Measurements from ENCODE around the gene CCR2.
A peak's percentile ranks its signal among the peaks of the same experiment; 100 is the strongest.

Gene CCR2

DNA sequence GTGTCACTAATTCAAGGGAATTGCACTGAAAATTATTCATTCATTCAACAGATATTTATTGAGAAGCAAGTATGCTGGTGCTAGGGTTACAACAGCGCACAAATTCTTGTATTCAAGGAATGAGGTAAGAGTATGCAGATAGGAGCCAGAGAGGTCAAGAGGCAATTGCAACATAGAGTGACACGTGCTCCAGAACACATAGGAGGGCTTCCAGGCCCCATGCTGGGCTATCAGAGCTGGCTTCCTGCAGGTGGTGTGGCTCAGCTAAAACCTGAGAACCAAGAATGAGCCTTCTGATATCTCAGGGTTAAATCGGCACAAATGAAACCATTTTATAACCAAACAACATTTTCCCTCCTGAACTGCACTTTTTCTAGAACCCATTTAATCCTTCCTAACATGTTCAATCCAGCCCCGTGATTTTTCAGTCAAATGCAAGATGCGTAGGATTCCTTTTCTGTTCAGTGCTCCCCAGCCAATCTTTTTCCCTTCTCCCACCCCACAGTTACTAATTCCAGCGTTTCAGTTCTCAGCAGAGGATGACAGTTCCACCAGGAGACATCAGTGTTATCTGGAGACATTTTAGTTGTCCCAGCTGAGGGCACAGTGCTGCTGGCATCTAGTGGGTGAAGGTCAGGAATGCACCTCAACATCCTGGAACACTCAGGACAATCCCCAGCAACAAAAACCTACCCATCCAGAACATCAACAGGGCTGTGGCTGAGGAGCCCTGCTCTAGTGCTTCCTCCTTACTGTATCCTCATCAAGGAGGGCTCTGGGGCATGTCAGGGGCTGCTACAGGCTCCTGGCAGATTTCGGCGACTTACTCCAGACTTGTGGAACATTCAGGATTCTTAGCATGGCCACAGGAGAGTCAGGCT lies 39.9 kb downstream of the CCR2 start:
- H3K4me1 ChIP-seq (ENCODE audit: control insufficient read depth, insufficient read depth, low read length, poor library complexity, severe bottlenecking), result peaks cover 1% of the 10 kb centered on the region
- WGBS, 2 experiments (ENCODE audit: insufficient coverage in 2 of 2), result 73 to 77% methylated on average over 6 of the region's 8 CpGs
- H3K9me3 ChIP-seq (ENCODE audit: control insufficient read depth, low read length), result no peaks in the 10 kb centered on the region
- H3K4me3 ChIP-seq (ENCODE audit: extremely low read depth, insufficient read depth, low read length, poor library complexity, severe bottlenecking), result no peak overlapping the region
- no peak overlapping the region for H3K27ac ChIP-seq (ENCODE audit: low read depth, low read length, severe bottlenecking)
- no peaks in the 10 kb centered on the region for H3K36me3 ChIP-seq (ENCODE audit: control insufficient read depth, insufficient read depth, low read length)

DNA sequence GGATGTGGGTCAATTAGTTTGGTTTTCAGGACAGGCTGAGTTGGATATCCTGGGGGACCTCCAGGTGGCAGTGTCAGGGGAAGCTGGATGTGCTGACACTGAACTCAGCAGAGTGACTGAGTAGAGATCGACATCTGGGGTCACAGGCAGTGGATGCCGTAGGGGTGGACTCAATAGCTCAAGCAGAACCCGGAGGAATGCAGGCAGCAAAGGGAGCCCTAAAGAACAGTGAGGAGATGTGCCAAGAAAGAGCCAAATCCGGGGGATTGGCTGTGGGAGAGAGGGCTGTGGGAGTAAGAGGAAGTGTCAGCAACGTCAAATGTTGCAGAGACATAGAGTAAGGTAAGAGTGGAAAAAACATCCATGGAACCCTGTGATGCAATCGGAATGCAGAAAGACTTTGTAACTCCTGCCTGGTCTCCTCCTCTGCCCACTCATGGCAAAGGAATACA lies 41.3 kb downstream of the CCR2 start:
- Histone ChIP-seq H3K36me3 (ENCODE audit: control insufficient read depth, insufficient read depth, low read length) (no peaks in the 10 kb centered on the region), H3K9me3 (ENCODE audit: control insufficient read depth, low read length) (no peaks in the 10 kb centered on the region), H3K4me3 (ENCODE audit: extremely low read depth, insufficient read depth, low read length, poor library complexity, severe bottlenecking) (no peak overlapping the region), H3K4me1 (ENCODE audit: control insufficient read depth, insufficient read depth, low read length, poor library complexity, severe bottlenecking) (peaks cover 12% of the 10 kb centered on the region), H3K27ac (ENCODE audit: low read depth, low read length, severe bottlenecking) (no peak overlapping the region)
- WGBS, 2 experiments (ENCODE audit: insufficient coverage in 2 of 2), result 90 to 92% methylated on average over 6 of the region's 6 CpGs

DNA sequence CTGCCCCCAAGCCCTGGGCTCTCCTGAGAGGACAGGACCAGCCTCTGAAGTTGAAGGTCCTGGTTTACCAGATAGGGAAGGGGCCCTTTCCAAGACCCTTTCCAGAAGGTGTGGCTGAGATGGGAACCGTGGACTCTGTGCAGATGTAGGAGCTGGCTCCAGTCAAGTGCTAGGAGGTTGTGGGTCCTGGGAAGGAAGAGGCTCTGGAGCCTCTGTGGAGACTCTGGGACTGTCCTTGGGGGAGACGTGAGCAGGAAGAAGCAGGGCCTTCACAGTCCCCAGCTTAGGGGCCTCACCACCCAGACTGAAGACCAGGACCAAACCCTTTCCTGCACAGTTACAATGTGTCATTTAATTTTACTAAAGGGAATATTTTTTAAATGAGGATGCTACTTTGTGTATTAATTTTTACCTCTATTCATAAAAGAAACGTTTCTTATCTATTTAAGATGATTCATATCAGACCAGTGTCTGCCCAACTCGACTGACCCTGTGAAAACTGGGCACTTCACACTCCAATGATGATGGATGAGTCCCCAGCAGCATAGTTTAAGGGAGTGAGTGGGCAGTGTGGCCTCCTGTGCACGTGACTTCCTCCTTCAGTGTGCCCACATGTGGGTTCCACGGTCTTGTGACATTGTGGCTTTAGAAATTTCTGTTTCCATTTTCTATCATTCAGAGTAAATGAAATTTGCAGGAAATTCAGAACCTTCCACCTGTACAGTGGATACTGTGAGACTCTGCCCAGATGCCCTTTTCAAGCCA lies 42.0 kb downstream of the CCR2 start:
- Histone ChIP-seq H3K4me1 (ENCODE audit: control insufficient read depth, insufficient read depth, low read length, poor library complexity, severe bottlenecking) (peaks cover 15% of the 10 kb centered on the region), H3K9me3 (ENCODE audit: control insufficient read depth, low read length) (no peaks in the 10 kb centered on the region), H3K36me3 (ENCODE audit: control insufficient read depth, insufficient read depth, low read length) (no peaks in the 10 kb centered on the region), H3K4me3 (ENCODE audit: extremely low read depth, insufficient read depth, low read length, poor library complexity, severe bottlenecking) (no peak overlapping the region), H3K27ac (ENCODE audit: low read depth, low read length, severe bottlenecking) (no peak overlapping the region)
- 89 to 100% methylated on average over 1 to 3 of the region's 6 CpGs for WGBS, 2 experiments (ENCODE audit: insufficient coverage in 2 of 2)

DNA sequence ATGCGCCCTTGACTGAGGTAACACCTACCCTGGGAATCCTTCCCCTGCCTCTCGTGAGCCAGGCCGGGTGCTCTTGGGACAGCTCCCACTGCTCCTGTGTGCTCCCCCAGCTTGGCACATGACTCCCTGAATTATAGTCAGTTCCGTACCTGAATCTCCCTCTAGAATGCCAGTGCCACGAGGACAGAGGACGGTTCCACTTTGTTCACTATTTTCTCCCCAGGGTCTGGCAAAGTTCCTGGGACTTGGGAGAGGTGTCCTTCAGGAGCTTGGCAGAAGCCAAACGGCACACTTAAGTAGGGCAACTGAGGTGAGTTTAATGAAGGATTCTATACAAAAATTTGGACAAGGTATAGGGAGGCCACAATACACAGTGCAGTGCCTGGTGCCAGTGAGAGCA lies 43.2 kb downstream of the CCR2 start:
- Histone ChIP-seq H3K9me3 (ENCODE audit: control insufficient read depth, low read length) (no peaks in the 10 kb centered on the region), H3K36me3 (ENCODE audit: control insufficient read depth, insufficient read depth, low read length) (no peaks in the 10 kb centered on the region), H3K27ac (ENCODE audit: low read depth, low read length, severe bottlenecking) (no peak overlapping the region), H3K4me1 (ENCODE audit: control insufficient read depth, insufficient read depth, low read length, poor library complexity, severe bottlenecking) (peaks cover 15% of the 10 kb centered on the region), H3K4me3 (ENCODE audit: extremely low read depth, insufficient read depth, low read length, poor library complexity, severe bottlenecking) (no peak overlapping the region)
- WGBS, 2 experiments (ENCODE audit: insufficient coverage in 2 of 2), result 92 to 97% methylated on average over 4 to 5 of the region's 7 CpGs

DNA sequence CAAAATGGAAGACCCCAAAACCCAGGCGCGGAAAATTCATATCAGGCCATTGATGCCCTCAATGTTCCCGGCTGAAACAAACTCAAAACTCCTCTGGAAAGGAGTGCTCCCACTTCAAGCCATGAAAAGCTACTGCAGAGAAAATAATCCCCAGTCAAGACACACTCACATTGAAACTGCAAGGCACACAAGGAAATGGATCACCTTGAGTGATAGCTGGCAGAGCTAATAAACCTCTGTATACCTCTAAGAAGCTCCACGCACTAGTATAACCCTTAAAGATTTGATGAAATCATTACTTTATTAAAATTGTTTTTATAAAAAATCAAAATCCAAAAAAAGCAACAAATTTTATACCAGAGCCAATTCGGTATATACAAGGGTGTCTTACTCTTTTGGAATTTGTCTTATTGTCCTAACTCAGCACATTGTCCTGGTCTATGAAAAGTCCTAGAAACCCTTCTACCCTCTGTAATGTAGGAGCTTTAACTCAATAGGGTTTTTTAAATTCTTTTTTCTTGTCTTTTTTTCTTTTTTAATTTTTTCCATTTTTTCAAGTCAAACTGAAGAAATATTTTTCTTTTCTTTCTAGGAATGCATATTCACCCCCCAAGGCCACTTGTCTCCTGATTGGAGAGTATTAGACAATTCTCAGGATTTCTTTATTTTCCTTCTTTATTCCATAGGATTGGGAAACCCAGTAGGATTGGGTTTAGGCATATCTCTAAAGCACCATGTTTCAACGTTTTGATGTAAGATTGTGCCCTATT lies 44.5 kb downstream of the CCR2 start:
- Histone ChIP-seq H3K4me1 (ENCODE audit: control insufficient read depth, insufficient read depth, low read length, poor library complexity, severe bottlenecking) (peaks cover 15% of the 10 kb centered on the region), H3K36me3 (ENCODE audit: control insufficient read depth, insufficient read depth, low read length) (no peaks in the 10 kb centered on the region), H3K4me3 (ENCODE audit: extremely low read depth, insufficient read depth, low read length, poor library complexity, severe bottlenecking) (no peak overlapping the region), H3K9me3 (ENCODE audit: control insufficient read depth, low read length) (no peaks in the 10 kb centered on the region), H3K27ac (ENCODE audit: low read depth, low read length, severe bottlenecking) (no peak overlapping the region)
- 91 to 100% methylated on average over 2 to 5 of the region's 6 CpGs for WGBS, 2 experiments (ENCODE audit: insufficient coverage in 2 of 2)

DNA sequence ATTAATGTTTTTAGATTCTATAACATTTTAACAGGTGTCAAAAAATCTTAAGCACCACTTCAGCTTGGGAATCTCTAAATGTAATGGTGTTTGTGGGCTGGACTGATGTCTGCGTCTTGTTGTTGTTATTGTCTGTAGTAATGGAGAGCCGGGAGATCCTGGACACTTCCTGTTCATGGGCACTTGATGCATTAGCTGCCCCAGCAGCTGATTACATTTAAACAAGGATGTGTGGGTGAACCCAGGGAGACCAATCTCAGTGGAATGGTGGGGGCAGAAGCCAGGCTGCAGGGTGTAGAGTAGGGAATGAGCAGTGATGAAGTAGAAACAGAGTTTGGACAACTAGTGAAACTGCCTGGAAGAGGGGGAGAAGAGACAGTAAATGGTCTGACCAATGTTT lies 45.2 kb downstream of the CCR2 start:
- Histone ChIP-seq H3K9me3 (ENCODE audit: control insufficient read depth, low read length) (no peaks in the 10 kb centered on the region), H3K36me3 (ENCODE audit: control insufficient read depth, insufficient read depth, low read length) (no peaks in the 10 kb centered on the region), H3K4me3 (ENCODE audit: extremely low read depth, insufficient read depth, low read length, poor library complexity, severe bottlenecking) (no peak overlapping the region), H3K27ac (ENCODE audit: low read depth, low read length, severe bottlenecking) (no peak overlapping the region), H3K4me1 (ENCODE audit: control insufficient read depth, insufficient read depth, low read length, poor library complexity, severe bottlenecking) (peaks cover 15% of the 10 kb centered on the region)
- 100% methylated on average over 2 of the region's 2 CpGs; no CpG with 5 or more reads in 1 of the 2 experiments for WGBS, 2 experiments (ENCODE audit: insufficient coverage in 2 of 2)

DNA sequence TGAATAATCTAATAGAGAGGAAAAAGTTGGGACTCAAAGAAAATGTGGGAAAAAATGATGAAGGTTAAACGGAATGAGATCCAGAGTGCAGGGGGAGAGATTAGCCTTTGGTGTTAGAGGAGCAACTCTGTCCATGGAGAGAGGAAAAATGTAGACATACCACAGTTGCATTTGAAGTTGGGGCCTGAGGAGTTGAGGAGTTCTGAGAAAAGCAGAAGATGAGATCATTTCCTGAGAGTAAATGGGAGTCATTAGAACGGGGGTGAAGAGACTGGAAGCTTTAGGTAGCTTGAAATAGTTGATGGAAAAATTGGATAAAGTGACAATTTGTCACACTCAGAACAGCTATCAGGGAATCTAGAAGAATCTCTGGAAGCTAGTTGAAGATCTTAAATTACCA lies 45.6 kb downstream of the CCR2 start:
- WGBS, 2 experiments (ENCODE audit: insufficient coverage in 2 of 2), result 76 to 77% methylated on average over 2 of the region's 2 CpGs

DNA sequence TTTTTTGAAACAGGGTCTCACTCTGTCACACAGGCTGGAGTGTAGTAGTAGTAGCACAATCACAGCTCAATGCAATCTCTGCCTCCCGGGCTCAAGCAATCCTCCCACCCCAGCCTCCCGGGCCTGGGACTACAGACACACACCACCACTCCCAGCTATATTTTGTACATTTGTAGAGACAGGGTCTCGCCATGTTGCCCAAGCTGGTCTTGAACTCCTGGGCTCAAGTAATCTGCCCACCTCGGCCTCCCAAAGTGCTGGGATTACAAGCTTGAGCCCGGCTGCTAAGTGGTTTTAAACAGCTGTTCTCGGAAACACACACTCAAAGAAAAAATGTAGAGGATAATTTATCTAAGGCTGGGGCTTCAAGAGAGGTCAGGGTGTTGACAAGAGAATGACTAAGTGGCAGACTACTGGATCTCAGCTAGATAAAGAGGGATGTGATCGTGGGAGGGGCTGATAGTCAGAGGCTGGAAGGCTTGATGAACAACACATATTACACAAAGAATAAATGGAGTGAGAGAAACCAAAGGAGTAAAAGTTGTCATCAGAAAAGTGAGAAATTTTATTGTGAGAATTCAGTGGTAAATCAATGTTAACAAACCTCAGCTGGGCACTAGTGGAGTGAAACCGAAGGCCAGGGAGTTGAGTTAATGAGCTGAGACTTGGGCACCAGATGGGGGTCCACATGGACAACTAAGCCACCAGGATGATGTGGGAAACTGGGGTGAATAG lies 46.3 kb downstream of the CCR2 start:
- no peak overlapping the region for H3K4me3 ChIP-seq (ENCODE audit: extremely low read depth, insufficient read depth, low read length, poor library complexity, severe bottlenecking)
- H3K36me3 ChIP-seq (ENCODE audit: control insufficient read depth, insufficient read depth, low read length), result no peaks in the 10 kb centered on the region
- 69 to 82% methylated on average over 5 of the region's 8 CpGs for WGBS, 2 experiments (ENCODE audit: insufficient coverage in 2 of 2)
- H3K9me3 ChIP-seq (ENCODE audit: control insufficient read depth, low read length), result no peaks in the 10 kb centered on the region
- peak overlapping the region; percentile 77 for H3K27ac ChIP-seq (ENCODE audit: low read depth, low read length, severe bottlenecking)
- peaks cover 15% of the 10 kb centered on the region for H3K4me1 ChIP-seq (ENCODE audit: control insufficient read depth, insufficient read depth, low read length, poor library complexity, severe bottlenecking)

More for the DNA sequence above, 45.6 kb downstream of the CCR2 start:
- Histone ChIP-seq H3K36me3 (ENCODE audit: control insufficient read depth, insufficient read depth, low read length) (no peaks in the 10 kb centered on the region), H3K4me3 (ENCODE audit: extremely low read depth, insufficient read depth, low read length, poor library complexity, severe bottlenecking) (no peak overlapping the region), H3K4me1 (ENCODE audit: control insufficient read depth, insufficient read depth, low read length, poor library complexity, severe bottlenecking) (peaks cover 15% of the 10 kb centered on the region), H3K9me3 (ENCODE audit: control insufficient read depth, low read length) (no peaks in the 10 kb centered on the region), H3K27ac (ENCODE audit: low read depth, low read length, severe bottlenecking) (peak overlapping the region; percentile 77)

DNA sequence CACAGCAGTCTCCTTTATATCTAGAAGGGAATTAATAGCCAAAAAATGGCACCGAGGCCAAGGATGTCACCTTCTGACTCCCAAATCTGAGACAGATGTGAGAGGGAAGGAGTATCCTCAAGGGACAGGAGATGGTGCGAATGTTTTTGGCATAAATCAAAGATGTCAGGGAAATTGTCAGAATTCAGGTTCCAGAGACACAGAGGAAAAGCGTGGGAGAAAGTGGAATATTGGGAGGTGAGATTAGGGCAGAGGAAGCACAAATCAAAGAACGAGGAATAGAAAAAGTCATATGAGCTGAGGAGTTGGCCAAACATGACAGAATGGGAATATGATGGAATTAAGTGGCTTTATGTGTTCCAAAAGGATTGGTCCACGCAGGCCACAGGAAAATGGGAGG lies 46.9 kb downstream of the CCR2 start:
- Histone ChIP-seq H3K27ac (ENCODE audit: low read depth, low read length, severe bottlenecking) (no peak overlapping the region), H3K36me3 (ENCODE audit: control insufficient read depth, insufficient read depth, low read length) (no peaks in the 10 kb centered on the region), H3K4me3 (ENCODE audit: extremely low read depth, insufficient read depth, low read length, poor library complexity, severe bottlenecking) (no peak overlapping the region), H3K4me1 (ENCODE audit: control insufficient read depth, insufficient read depth, low read length, poor library complexity, severe bottlenecking) (peaks cover 15% of the 10 kb centered on the region), H3K9me3 (ENCODE audit: control insufficient read depth, low read length) (no peaks in the 10 kb centered on the region)
- WGBS, 2 experiments (ENCODE audit: insufficient coverage in 2 of 2), result 87 to 95% methylated on average over 5 of the region's 5 CpGs

DNA sequence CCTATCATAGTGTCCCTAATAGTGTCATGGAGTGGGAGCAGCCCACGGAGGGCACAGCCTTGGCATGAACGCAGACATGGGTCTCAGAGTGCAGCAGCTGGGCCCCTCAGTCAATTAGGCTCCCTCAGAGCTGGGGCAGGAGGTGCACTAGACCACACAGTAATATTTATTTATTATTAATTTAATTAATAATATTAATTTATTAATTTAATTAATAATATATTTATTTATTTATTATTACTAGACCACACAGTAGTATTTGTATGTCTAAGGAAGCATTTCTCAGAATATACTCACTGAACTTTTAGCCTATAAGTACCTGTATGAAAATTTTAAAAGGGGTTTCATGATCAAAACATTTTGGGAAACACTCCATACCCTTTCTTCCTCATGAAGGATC lies 47.7 kb downstream of the CCR2 start:
- WGBS, 2 experiments (ENCODE audit: insufficient coverage in 2 of 2), result 89 to 100% methylated on average over 1 to 2 of the region's 2 CpGs
- Histone ChIP-seq H3K36me3 (ENCODE audit: control insufficient read depth, insufficient read depth, low read length) (no peaks in the 10 kb centered on the region), H3K27ac (ENCODE audit: low read depth, low read length, severe bottlenecking) (no peak overlapping the region), H3K4me3 (ENCODE audit: extremely low read depth, insufficient read depth, low read length, poor library complexity, severe bottlenecking) (no peak overlapping the region), H3K4me1 (ENCODE audit: control insufficient read depth, insufficient read depth, low read length, poor library complexity, severe bottlenecking) (peaks cover 18% of the 10 kb centered on the region), H3K9me3 (ENCODE audit: control insufficient read depth, low read length) (no peaks in the 10 kb centered on the region)

All from mesodermal cell (in vitro differentiated cells).